Stimulated activated CD4-positive, alpha-beta T cell treated with anti-CD3 and anti-CD28 coated beads, Interleukin-15, amount 100 ng/mL, for 24 hours (primary cell): ENCODE results near the gene MISFA.
"Not testable (repeated sequence)": the region's sequence is repeated elsewhere in the genome, so short reads cannot be mapped to it uniquely, and the experiment has no call there.

Source experiments
- DNase-seq: peaks from one replicate; pipeline ENCODE4 v3.0.0-alpha.2; 2020

The MISFA gene

DNA sequence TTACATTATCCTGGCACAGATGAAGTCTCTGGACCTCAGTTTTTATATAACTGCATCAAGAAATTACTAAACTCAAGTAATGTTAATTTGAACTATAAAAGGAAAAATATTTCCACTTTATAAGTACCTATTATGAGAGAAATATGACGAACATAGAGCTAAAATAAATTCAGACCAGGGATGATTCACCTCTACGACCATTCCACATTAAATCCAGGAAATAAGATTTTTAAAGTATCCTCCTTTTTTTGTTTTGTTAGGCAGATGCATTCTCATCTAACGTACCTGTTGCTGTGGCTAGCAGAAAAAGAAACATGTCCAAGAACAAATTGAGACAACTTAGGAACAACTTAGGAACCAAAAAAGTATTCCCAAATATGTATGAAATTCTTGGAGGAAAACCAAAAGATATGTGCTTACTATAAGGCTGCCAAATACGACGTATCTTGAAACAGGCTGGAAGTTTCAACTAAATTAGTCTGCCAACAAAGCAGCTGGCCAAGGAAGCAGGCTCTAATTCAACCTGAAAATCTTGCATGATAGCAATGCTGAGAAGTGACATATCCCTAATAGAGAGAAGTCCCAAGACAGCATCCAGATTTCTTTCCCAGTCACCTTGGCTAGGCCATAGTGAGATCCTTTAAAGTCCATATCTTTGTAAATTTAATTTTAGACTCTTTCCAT, 18.9 kb downstream of the MISFA start:
- no peak for DNase-seq

DNA sequence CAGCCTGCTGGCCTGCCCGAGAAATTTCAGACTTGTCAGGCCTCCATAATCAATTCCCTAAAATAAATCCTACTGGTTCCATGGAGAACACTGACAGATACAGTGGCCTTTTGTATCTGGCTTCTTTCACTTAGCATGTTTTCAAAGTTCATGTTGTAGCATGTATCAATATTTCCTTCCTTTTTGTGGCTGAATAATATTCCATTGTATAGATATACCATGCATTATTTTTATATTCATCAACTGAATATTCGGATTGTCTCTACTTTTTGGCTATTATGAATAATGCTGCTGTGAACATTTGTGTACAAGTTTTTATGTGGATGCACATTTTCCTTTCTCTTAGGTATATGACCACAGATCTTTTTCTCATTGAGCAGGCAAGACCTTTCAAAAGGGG, 24.1 kb downstream of the MISFA start:
- no peak for DNase-seq

DNA sequence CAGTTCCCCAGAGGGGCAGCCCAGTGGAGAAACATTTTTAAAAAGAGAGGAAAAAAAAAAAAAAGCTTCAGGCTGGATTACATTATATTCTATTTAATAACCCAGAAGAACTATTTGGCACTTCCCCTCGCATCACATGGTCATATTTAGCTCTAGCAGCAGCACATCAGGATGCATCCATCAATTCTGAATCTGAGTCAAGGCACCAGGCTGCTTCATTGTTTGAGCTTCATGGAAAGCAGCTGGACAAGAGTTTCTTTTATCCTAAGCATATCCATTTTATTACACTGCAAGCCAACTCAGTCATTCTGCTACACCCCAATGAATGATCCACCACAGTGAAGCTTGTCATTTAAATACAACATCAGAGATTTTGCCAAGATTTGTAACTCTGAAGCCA, 24.6 kb downstream of the MISFA start:
- no peak for DNase-seq

DNA sequence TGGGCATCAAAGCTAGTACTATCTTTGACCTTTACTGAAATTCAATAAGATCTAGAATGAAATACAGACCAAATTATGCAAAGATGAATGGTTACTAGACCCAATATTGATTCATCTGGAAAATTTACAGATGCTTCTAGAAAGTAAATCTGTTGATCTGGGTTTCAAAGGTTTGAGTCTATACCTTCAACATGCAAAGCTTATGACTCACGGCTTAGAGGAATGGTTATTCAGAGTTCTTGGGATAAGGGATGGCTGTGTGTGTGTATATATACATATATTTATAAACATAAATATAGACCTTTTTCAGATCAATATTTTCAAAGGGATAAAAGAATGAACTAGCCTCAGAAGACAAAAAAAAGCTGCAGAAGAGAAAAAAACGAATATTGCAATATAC, 33.3 kb downstream of the MISFA start:
- no peak for DNase-seq

DNA sequence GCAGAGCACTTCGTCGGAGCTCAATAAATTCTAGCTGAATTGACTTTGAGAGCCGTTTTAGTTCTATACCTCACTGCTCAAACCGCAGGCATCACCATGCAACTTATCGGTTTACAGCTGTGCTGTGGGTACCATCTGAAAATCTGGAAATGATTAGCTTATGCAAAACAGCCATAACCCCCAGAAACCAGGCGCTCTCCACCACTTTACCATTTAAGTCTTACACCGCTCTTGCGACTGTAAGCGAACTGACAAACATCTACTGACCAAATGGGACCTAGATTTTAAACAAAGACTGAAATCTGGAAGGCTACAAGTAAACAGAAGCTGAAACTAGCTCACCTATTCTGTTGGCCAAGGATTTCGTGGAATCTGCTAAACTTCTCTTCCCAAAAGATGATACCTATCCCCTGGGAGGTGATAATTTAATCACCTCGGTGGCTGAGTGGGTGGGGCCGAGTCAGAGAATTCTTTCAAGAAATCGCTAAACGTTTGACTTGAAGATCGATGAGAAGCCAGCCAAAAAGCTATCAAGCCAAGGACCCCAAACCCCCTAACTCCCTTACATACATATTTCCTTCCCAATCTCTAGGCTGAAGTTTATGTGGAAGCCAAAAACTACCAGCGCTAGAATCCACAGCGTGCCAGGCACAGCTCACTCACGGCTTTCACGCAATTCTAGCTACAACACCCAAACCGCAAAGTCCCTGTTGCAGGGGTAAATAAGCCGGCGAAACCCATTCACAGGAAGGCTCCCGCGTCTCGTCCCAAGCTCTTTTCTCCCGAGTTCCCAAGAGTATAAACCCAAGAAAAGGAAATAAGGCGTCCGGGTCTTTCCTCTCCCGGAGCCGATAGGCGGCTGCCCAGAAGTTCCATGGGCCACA, 33.9 kb downstream of the MISFA start:
- peak; percentile 49 for DNase-seq

DNA sequence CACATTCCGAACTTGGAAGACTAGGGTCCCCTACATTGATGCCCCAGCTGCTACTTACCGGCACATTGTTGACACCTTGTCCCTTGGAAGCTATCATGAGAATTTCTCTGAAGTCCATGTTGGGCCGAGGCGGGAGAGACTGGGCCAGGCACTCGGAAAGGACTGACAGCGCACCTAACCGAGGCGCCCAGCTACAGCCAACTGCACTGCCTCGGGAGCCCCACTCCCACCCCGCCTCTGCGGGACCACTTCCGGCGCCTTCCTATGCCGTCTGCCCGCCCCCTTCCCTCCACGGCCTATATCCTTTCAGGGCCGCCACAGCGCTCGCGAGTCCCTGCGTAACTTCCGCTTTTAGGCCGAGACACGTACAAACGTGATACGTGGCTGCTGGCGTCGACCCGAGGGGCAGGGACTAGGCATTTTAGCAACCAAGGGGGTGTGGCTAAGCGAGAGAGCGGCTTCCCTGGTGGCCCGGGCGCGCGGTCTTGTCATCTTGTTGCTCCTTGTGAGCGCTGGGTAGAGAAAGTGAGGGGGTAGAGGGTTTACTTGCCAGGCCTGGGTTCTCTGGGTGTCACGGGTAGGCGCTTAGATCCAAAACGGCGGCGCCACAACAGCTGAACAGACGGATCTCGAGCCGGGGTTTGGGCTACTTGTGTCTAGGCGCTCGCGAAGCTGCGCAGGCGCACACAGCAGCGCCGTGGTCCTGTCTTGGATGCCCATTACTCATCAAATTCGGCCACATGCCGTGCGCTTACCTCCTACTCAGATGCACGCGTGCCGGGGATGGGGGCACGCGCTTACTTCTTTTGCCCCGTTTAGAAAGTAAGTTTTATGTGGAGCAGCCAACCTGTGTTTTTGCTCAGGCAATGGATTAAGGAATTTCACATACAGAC, 34.8 kb downstream of the MISFA start, which contains the start of gene SPTY2D1:
SPTY2D1 (minus strand) TSS at position 203 of the 893 bp plus-strand sequence; CDS start at position 118, 85 bp downstream.
- DNase-seq, result peak; percentile 98

DNA sequence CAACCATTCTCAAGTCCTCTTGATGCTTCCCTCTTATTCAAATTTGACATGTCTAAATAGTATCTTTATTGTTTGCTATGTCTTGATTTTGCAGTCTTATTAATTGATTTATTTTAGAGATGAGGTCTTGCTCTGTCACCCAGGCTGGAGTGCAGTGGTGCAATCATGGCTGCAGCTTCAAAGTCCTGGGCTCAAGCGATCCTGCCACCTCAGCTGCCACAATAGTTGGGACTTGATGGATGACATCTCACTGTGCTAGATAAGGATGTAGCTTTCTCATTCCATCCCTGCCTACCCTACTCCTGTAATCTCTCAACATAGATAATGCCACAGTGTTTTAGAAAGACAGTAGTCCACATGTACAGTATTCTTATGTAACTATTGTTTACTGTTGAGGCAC, 42.1 kb downstream of the MISFA start:
- no peak for DNase-seq

DNA sequence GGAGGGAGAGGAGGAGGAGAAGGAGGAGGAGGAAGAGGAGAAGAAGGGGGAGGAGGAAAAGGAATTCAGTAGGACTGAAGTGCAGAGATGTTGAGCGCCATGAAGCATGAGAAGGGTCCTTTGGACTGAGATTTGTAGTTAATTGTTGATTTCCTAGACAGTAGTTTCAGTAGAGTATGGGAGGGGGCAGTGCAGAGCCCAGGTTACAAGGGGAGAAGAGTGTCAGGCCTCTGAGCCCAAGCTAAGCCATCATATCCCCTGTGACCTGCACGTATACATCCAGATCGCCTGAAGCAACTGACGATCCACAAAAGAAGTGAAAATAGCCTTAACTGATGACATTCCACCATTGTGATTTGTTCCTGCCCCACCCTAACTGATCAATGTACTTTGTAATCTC, 43.4 kb downstream of the MISFA start:
- not testable (repeated sequence) for DNase-seq

DNA sequence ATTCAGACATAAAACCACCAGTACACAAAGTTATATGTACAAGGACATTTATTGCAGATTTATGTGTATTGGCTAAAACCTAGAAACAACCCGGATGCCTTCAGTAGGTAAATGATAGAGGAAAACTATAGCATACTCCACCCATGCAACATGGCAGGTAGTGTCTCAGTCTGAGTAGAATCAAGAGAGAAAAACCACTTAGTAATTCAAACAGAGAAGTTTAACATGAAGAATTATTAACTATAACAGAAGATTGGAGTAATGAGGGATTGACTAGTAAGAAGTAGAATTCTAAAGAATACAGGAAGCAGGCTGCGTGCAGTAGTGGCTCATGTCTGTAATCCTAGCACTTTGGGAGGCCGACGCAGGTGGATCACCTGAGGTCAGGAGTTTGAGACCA, 50.8 kb downstream of the MISFA start:
- no peak for DNase-seq

DNA sequence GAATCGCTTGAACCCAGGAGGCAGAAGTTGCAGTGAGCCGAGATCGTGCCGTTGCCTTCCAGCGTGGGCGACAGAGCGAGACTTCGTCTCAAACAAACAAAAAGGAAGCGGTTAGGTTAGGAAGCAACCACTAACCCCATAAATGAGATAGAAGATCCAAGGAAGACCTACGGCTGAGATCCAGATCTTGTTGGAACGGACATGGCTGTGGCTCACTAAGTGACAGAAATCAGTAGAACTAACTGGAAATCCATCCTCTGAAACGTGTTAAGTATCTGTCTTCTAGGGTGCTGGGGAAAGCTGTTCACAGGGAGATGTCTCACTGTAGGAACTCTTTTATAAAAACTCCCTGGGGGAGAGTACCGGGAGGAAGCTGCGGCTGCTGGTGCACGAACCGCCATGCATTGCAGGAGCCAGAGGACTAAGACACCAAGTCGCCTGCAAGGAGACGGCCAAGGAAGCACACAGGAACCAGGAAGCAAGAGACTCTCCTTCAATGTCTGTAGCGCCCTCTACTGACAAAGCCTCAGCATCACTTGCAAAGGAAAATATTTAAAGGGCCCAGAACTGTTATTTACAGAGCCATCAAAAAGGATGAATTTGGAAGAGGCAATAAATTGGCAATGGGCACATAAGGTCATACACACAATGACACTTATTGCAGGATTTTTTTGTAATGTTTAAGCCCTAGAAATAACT, 51.4 kb downstream of the MISFA start:
- peak; percentile 53 for DNase-seq
